Sigmoid colon (tissue), 7 donors: ENCODE data around the gene IQCE. TPM values are rescaled to one million over a fixed set of nuclear protein-coding genes. Genes with fewer than 3 reads are reported as not detected.

ENCODE experiments used
- DNase-seq: peaks from one replicate; pipeline ENCODE4 v3.0.0-alpha.2; 2019
- H3K27ac ChIP-seq, 4 donors: fragments of 200-600 bp; sonication (generic); one replicate each; pipeline ENCODE4 v1.5.1; 2016 to 2019; ENCODE audit warnings: mild to moderate bottlenecking in 1 of 4
- H3K27me3 ChIP-seq, 3 donors: fragments of 200-600 bp; sonication (generic); one replicate each; pipeline ENCODE4 v1.5.1; 2019; ENCODE audit warnings: mild to moderate bottlenecking in 1 of 3
- H3K36me3 ChIP-seq, 4 donors: fragments of 200-600 bp; sonication (generic); one replicate each; pipeline ENCODE4 v1.5.1; 2016 to 2019
- H3K4me1 ChIP-seq, 4 donors: fragments of 200-600 bp; sonication (generic); one replicate each; pipeline ENCODE4 v1.5.1; 2017 to 2019
- H3K4me3 ChIP-seq, 4 donors: fragments of 200-600 bp; sonication (generic); one replicate each; pipeline ENCODE4 v1.5.1; 2017 to 2019; ENCODE audit warnings: mild to moderate bottlenecking in 2 of 4, moderate library complexity in 1 of 4
- H3K9me3 ChIP-seq, 4 donors: fragments of 200-600 bp in 3 of 4; sonication (generic) in 3 of 4; one replicate each; pipeline versions ENCODE4 v1.5.1 to v1.6.1; 2013 to 2019
- EP300 ChIP-seq, 4 donors: sonication (generic); formaldehyde crosslinking; IDR thresholded peaks; one replicate each; pipeline ENCODE4 v1.6.1; 2017; ENCODE audit warnings: antibody characterized with exemption in 4 of 4
- POLR2A ChIP-seq, 2 donors: fragments of 450-650 bp; IDR thresholded peaks; one replicate each; pipeline ENCODE4 v1.6.1; 2016; ENCODE audit warnings: antibody characterized with exemption in 2 of 2, mild to moderate bottlenecking in 2 of 2, moderate library complexity in 2 of 2
- POLR2AphosphoS5 ChIP-seq, 4 donors: sonication (generic); formaldehyde crosslinking; IDR thresholded peaks; one replicate each; pipeline ENCODE4 v1.6.1; 2017; ENCODE audit warnings: antibody characterized with exemption in 4 of 4
- WGBS, 2 donors: extraction: QIAGEN DNeasy Blood & Tissue Kit; methylation state at CpG; one replicate each; pipeline ENCODE4 v1.1.7; 2013; 5-methylcytosine and 5-hydroxymethylcytosine counted together
- intact Hi-C: fragments of 100-400 bp; cut with DNase I; formaldehyde crosslinking; loops from one replicate; pipeline ENCODE4 v1.15.1; 2023
- polyA plus RNA-seq, 3 donors: library from polyadenylated mRNA; stranded (reverse); fragments of 200-250 nt; gene quantifications; one replicate each; pipeline ENCODE4 v1.2.3, GENCODE V29; 2013
- total RNA-seq, 4 donors: library from RNA; depleted of rRNA; stranded (reverse); fragments of >200 nt; gene quantifications; one replicate each; pipeline ENCODE4 v1.1.0, GENCODE V29; 2016
- TF ChIP-seq, protein P1 (sequence below), 4 experiments: fragments of 450-650 bp in 3 of 4; fragments of 200-600 bp in 1 of 4; IDR thresholded peaks; one replicate each; pipeline ENCODE4 v1.5.1; 2016 to 2019; ENCODE audit warnings: antibody characterized with exemption in 4 of 4, mild to moderate bottlenecking in 3 of 4, moderate library complexity in 2 of 4
- donor health status: healthy with polysubstance abuse.
- donor health status: Bipolar disorder and iron deficiency.
- donor health status: healthy.

The IQCE gene
- total and polyA plus RNA-seq, 7 donors, result 6.4 to 22.4 (median 9.6) TPM

DNA sequence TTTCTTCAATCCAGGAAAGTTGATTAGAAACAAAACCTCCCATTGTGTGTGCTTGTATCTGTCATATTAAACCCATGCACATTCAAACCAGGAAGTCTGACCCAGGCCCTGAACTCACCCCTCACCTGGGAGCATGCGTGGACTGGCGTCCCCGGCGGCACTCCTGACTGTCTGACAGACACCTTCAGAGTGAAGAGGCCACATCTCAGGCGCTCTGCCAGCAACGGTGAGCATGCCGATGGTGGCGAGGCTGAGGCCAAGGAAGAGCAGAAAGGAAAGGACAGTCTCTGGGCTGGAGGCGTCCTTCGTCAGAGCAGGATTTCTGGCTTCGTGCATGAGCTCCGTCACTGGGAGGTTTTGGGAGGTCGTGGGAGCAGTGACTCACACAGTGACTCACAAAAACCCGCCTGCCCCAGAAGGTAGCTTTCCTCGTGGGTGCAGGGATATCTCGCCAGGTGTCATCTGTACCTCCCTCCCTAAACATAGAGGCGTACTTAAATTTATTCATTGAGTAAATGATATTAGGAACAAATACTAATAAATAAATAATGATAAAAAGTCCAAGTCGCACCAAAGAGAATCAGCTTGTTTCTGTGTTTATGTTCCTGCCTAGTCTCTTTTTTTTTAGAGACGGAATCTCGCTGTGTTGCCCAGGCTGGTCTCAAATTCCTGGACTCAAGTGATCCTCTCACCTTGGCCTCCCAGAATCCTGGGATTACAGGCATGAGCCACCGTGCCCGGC is 13.5 kb downstream of the IQCE start:
- Histone ChIP-seq H3K36me3 (peaks cover 0 to 41% (median 10%) of the 10 kb centered on the region in 4 donors), H3K4me3 (no peak overlapping the region), H3K27ac (no peak overlapping the region), H3K27me3 (no peaks in the 10 kb centered on the region), H3K4me1 (peaks cover 0 to 9% (median 6%) of the 10 kb centered on the region in 4 donors), H3K9me3 (no peaks in the 10 kb centered on the region)
- intact Hi-C loops, result no loop called here
- WGBS, 2 donors, result 53 to 80% methylated on average over 22 of the region's 22 CpGs
- DNase-seq, result no peak
- no peak for TF ChIP-seq POLR2A (IDR thresholded peaks at IDR 0.05)
- no peak for TF ChIP-seq EP300 (IDR thresholded peaks at IDR 0.05)
- TF ChIP-seq POLR2AphosphoS5 (IDR thresholded peaks at IDR 0.05), result no peak
- TF ChIP-seq, protein P1, sequence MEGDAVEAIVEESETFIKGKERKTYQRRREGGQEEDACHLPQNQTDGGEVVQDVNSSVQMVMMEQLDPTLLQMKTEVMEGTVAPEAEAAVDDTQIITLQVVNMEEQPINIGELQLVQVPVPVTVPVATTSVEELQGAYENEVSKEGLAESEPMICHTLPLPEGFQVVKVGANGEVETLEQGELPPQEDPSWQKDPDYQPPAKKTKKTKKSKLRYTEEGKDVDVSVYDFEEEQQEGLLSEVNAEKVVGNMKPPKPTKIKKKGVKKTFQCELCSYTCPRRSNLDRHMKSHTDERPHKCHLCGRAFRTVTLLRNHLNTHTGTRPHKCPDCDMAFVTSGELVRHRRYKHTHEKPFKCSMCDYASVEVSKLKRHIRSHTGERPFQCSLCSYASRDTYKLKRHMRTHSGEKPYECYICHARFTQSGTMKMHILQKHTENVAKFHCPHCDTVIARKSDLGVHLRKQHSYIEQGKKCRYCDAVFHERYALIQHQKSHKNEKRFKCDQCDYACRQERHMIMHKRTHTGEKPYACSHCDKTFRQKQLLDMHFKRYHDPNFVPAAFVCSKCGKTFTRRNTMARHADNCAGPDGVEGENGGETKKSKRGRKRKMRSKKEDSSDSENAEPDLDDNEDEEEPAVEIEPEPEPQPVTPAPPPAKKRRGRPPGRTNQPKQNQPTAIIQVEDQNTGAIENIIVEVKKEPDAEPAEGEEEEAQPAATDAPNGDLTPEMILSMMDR (IDR thresholded peaks at IDR 0.05), result no peak

DNA sequence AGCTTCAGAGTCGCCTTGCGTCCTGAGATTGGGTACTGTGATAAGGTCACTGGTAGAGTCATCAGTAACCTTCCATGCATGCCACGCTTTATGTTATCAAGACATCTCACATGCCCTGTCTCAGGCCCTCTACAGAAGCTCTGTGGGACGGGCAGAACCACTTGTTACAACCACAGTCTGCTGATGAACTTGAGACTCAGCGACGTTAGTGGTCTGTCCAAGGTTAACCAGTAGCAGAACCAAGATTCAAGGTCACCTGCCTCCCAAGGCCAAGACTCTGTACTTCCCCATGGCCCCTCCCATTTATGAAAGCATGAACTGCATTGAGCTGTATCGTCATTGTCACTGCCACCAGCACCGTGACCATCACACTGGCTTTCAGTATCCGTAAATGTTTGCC is 15.0 kb downstream of the IQCE start:
- Histone ChIP-seq H3K27me3 (no peaks in the 10 kb centered on the region), H3K9me3 (no peaks in the 10 kb centered on the region), H3K36me3 (peaks cover 0 to 49% (median 14%) of the 10 kb centered on the region in 4 donors), H3K4me1 (no peaks in the 10 kb centered on the region), H3K27ac (no peak overlapping the region), H3K4me3 (no peak overlapping the region)
- 86 to 93% methylated on average over 9 of the region's 9 CpGs for WGBS, 2 donors
- no peak for TF ChIP-seq POLR2A (IDR thresholded peaks at IDR 0.05)
- no peak for TF ChIP-seq EP300 (IDR thresholded peaks at IDR 0.05)
- TF ChIP-seq, protein P1 (IDR thresholded peaks at IDR 0.05), result no peak
- no peak for TF ChIP-seq POLR2AphosphoS5 (IDR thresholded peaks at IDR 0.05)
- DNase-seq, result no peak
- intact Hi-C loops, result no loop called here

DNA sequence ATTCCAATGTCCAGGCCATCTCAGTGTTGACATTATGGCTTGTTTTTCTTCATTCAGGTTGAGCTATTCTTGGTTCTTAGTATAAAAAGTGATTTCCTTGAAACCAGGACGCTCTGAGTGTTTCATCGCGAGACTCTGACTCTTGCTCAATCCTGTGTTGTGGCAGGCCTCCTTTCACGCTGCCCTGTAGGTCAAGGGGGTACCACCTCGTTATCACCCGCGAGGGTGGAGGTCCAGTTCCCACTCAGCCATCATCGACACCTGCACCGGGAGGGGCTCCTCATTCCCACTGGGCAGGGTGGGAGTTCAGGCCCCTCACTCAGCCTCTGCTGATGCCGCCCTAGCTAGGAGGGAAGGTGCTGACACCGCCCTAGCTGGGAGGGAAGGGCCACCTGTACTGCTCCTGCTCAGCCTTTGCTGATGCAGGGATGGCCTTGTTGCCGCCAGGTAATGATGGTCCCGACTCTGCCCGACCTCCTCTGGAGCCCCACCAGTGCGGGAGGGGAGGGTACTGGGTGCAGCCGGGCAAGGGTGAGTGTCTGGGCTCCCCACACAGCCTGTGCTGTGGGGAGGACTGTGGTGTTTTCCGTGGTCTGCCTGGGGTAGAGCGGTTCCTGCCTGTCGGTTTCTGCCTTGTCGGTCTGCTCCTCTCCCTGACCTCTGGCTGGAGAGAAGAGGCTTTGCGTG is 16.4 kb downstream of the IQCE start:
- H3K36me3 ChIP-seq, result peaks cover 0 to 59% (median 14%) of the 10 kb centered on the region in 4 donors
- no peaks in the 10 kb centered on the region for H3K9me3 ChIP-seq
- intact Hi-C loops, result no loop called here
- no peak for TF ChIP-seq POLR2A (IDR thresholded peaks at IDR 0.05)
- TF ChIP-seq EP300 (IDR thresholded peaks at IDR 0.05), result no peak
- TF ChIP-seq, protein P1 (IDR thresholded peaks at IDR 0.05), result no peak
- TF ChIP-seq POLR2AphosphoS5 (IDR thresholded peaks at IDR 0.05), result no peak
- no peak overlapping the region for H3K27ac ChIP-seq
- DNase-seq, result no peak
- 87 to 90% methylated on average over 21 of the region's 21 CpGs for WGBS, 2 donors
- H3K4me3 ChIP-seq, result no peak overlapping the region
- no peaks in the 10 kb centered on the region for H3K27me3 ChIP-seq
- H3K4me1 ChIP-seq, result no peaks in the 10 kb centered on the region

DNA sequence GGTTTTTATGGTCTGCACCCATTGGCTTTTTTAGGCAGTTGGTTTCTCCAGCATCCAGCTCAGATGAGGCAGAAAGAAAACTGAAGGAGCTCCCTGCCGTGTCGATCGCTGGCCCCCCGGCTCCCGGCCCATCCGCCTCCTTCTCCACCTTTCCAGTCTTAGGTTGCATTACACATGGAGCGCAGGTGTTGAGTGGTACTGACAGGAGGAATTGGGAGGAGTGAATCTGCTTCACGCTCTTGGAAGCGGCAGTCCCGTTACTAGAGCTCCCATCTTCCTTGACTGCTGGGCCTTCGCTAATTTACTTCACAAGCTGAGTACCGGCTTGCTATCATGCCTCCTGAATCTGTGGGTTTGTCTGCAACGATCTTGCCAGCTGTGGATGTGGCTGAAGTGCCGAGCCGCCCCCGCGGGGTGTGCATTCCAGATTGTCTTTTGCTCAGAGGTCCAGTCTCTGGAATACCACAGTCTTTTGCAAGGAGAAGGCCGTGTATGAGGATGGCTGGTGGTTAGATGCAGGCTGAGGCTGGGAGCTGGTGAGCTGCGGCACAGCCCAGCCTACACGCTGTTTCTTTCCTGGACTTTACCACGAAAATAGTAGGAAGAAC is 17.1 kb downstream of the IQCE start:
- intact Hi-C loops, result no loop called here
- WGBS, 2 donors, result 92 to 96% methylated on average over 21 of the region's 21 CpGs
- no peak overlapping the region for H3K4me3 ChIP-seq
- TF ChIP-seq, protein P1 (IDR thresholded peaks at IDR 0.05), result no peak
- TF ChIP-seq POLR2A (IDR thresholded peaks at IDR 0.05) (no peak), EP300 (IDR thresholded peaks at IDR 0.05) (no peak), POLR2AphosphoS5 (IDR thresholded peaks at IDR 0.05) (no peak)
- peaks cover 0 to 61% (median 14%) of the 10 kb centered on the region in 4 donors for H3K36me3 ChIP-seq
- no peak for DNase-seq
- H3K4me1 ChIP-seq, result no peaks in the 10 kb centered on the region
- no peaks in the 10 kb centered on the region for H3K27me3 ChIP-seq
- no peaks in the 10 kb centered on the region for H3K9me3 ChIP-seq
- H3K27ac ChIP-seq, result no peak overlapping the region
